ENCODE results near the gene INCA1. TPM values are rescaled to one million over a fixed set of nuclear protein-coding genes. Genes with fewer than 3 reads are reported as not detected.

Gene INCA1
- total and polyA plus RNA-seq, 2 of the 13 experiments (the other 11 are each of a cell fraction or from before 2014, with no cell fraction given), result 0.93 to 2.6 TPM

- no peak for TF ChIP-seq ATF6 (CRISPR knock-in tag; conservative IDR thresholded peaks at IDR 0.05)
- TF ChIP-seq RARG (CRISPR knock-in tag; IDR thresholded peaks at IDR 0.05; ENCODE audit: low read depth), result no peak
- TF ChIP-seq KMT2B (CRISPR knock-in tag; IDR thresholded peaks at IDR 0.05), result 0 out of 2 replicates have a peak, but pooled peaks have one; percentile 30
- 0 out of 2 replicates have a peak, but pooled peaks have one; percentile 12 for TF ChIP-seq FOXC1 (CRISPR knock-in tag; IDR thresholded peaks at IDR 0.05; ENCODE audit: borderline replicate concordance)
- TF ChIP-seq, protein P1, sequence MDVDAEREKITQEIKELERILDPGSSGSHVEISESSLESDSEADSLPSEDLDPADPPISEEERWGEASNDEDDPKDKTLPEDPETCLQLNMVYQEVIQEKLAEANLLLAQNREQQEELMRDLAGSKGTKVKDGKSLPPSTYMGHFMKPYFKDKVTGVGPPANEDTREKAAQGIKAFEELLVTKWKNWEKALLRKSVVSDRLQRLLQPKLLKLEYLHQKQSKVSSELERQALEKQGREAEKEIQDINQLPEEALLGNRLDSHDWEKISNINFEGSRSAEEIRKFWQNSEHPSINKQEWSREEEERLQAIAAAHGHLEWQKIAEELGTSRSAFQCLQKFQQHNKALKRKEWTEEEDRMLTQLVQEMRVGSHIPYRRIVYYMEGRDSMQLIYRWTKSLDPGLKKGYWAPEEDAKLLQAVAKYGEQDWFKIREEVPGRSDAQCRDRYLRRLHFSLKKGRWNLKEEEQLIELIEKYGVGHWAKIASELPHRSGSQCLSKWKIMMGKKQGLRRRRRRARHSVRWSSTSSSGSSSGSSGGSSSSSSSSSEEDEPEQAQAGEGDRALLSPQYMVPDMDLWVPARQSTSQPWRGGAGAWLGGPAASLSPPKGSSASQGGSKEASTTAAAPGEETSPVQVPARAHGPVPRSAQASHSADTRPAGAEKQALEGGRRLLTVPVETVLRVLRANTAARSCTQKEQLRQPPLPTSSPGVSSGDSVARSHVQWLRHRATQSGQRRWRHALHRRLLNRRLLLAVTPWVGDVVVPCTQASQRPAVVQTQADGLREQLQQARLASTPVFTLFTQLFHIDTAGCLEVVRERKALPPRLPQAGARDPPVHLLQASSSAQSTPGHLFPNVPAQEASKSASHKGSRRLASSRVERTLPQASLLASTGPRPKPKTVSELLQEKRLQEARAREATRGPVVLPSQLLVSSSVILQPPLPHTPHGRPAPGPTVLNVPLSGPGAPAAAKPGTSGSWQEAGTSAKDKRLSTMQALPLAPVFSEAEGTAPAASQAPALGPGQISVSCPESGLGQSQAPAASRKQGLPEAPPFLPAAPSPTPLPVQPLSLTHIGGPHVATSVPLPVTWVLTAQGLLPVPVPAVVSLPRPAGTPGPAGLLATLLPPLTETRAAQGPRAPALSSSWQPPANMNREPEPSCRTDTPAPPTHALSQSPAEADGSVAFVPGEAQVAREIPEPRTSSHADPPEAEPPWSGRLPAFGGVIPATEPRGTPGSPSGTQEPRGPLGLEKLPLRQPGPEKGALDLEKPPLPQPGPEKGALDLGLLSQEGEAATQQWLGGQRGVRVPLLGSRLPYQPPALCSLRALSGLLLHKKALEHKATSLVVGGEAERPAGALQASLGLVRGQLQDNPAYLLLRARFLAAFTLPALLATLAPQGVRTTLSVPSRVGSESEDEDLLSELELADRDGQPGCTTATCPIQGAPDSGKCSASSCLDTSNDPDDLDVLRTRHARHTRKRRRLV (CRISPR knock-in tag; IDR thresholded peaks at IDR 0.05), result no peak
- no peak for TF ChIP-seq CREB3 (CRISPR knock-in tag; IDR thresholded peaks at IDR 0.05)
- TF ChIP-seq SKI (IDR thresholded peaks at IDR 0.05; ENCODE audit: partially characterized antibody), result peak; percentile 16
- TF ChIP-seq POLR2A (IDR thresholded peaks at IDR 0.05; ENCODE audit: insufficient read depth in 1 of 2, low read depth in 2 of 2, low read length in 2 of 2), result peak; percentile 67 to 90
- no peak for TF ChIP-seq CBX1 (IDR thresholded peaks at IDR 0.05; ENCODE audit: low read depth)
- no peak for TF ChIP-seq ZKSCAN8 (CRISPR knock-in tag; IDR thresholded peaks at IDR 0.05; ENCODE audit: borderline replicate concordance)
- TF ChIP-seq, protein P2, sequence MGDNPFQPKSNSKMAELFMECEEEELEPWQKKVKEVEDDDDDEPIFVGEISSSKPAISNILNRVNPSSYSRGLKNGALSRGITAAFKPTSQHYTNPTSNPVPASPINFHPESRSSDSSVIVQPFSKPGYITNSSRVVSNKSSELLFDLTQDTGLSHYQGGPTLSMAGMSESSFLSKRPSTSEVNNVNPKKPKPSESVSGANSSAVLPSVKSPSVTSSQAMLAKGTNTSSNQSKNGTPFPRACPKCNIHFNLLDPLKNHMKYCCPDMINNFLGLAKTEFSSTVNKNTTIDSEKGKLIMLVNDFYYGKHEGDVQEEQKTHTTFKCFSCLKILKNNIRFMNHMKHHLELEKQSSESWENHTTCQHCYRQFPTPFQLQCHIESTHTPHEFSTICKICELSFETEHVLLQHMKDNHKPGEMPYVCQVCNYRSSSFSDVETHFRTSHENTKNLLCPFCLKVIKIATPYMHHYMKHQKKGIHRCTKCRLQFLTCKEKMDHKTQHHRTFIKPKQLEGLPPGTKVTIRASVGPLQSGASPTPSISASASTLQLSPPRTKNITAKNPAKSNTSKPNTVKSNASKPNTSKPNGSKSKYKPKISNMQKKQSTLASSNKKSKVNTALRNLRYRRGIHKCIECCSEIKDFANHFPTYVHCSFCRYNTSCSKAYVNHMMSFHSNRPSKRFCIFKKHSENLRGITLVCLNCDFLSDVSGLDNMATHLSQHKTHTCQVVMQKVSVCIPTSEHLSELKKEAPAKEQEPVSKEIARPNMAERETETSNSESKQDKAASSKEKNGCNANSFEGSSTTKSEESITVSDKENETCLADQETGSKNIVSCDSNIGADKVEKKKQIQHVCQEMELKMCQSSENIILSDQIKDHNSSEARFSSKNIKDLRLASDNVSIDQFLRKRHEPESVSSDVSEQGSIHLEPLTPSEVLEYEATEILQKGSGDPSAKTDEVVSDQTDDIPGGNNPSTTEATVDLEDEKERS (CRISPR knock-in tag; IDR thresholded peaks at IDR 0.05), result no peak
- TF ChIP-seq RFX3 (CRISPR knock-in tag; IDR thresholded peaks at IDR 0.05), result no peak
- TF ChIP-seq ZNF576 (CRISPR knock-in tag; IDR thresholded peaks at IDR 0.05), result no peak
- no peak for TF ChIP-seq RFX1 (IDR thresholded peaks at IDR 0.05)
- TF ChIP-seq ZNF549 (CRISPR knock-in tag; IDR thresholded peaks at IDR 0.05), result no peak
Measured at GRCh38 chr17:4939796-4940554, 57.3 kb downstream of the INCA1 start, which contains the start of the genes RNF167 and SLC25A11 (continued).

All from HepG2 (cell line).